ENCODE data around the gene PCIF1. TPM values are rescaled to one million over a fixed set of nuclear protein-coding genes. Genes with fewer than 3 reads are reported as not detected.

Gene PCIF1
- polyA plus RNA-seq = 10 to 100 TPM; 16.1 to 30.0 (median 26.8) TPM
- long read RNA-seq, donor 1, transcript PCIF1-201 (17 exons, 2,747 nt) = major isoform, 14 of 34 reads
- long read RNA-seq, donor 1, transcript PCIF1-203 (2 exons, 627 nt) = minor isoform, 5 of 34 reads
- long read RNA-seq, donor 1, partial matches to known transcripts = 15 of 34 reads
- long read RNA-seq, donor 1, other reads (novel, unspliced or antisense) = 0 of 34 reads
- long read RNA-seq, donor 2, partial matches to known transcripts = 0 of 2 reads
- long read RNA-seq, donor 2, other reads (novel, unspliced or antisense) = 0 of 2 reads
- long read RNA-seq, donor 3, partial matches to known transcripts = 11 of 14 reads
- long read RNA-seq, donor 3, other reads (novel, unspliced or antisense) = 0 of 14 reads
- long read RNA-seq, donor 4, partial matches to known transcripts = 0 of 1 reads
- long read RNA-seq, donor 4, other reads (novel, unspliced or antisense) = 0 of 1 reads
- long read RNA-seq, donor 5, partial matches to known transcripts = 0 of 2 reads
- long read RNA-seq, donor 5, other reads (novel, unspliced or antisense) = 0 of 2 reads
- long read RNA-seq, donor 6, partial matches to known transcripts = 0 of 3 reads
- long read RNA-seq, donor 6, other reads (novel, unspliced or antisense) = 0 of 3 reads
- long read RNA-seq, donor 7, partial matches to known transcripts = 9 of 15 reads
- long read RNA-seq, donor 7, other reads (novel, unspliced or antisense) = 0 of 15 reads
- long read RNA-seq, donor 8, partial matches to known transcripts = 0 of 1 reads
- long read RNA-seq, donor 8, other reads (novel, unspliced or antisense) = 0 of 1 reads
- long read RNA-seq, donor 9, partial matches to known transcripts = 0 of 4 reads
- long read RNA-seq, donor 9, other reads (novel, unspliced or antisense) = 0 of 4 reads
- long read RNA-seq, donor 10, transcript PCIF1-201 (17 exons, 2,747 nt) = major isoform, 5 of 10 reads
- long read RNA-seq, donor 10, partial matches to known transcripts = 5 of 10 reads
- long read RNA-seq, donor 10, other reads (novel, unspliced or antisense) = 0 of 10 reads

DNA sequence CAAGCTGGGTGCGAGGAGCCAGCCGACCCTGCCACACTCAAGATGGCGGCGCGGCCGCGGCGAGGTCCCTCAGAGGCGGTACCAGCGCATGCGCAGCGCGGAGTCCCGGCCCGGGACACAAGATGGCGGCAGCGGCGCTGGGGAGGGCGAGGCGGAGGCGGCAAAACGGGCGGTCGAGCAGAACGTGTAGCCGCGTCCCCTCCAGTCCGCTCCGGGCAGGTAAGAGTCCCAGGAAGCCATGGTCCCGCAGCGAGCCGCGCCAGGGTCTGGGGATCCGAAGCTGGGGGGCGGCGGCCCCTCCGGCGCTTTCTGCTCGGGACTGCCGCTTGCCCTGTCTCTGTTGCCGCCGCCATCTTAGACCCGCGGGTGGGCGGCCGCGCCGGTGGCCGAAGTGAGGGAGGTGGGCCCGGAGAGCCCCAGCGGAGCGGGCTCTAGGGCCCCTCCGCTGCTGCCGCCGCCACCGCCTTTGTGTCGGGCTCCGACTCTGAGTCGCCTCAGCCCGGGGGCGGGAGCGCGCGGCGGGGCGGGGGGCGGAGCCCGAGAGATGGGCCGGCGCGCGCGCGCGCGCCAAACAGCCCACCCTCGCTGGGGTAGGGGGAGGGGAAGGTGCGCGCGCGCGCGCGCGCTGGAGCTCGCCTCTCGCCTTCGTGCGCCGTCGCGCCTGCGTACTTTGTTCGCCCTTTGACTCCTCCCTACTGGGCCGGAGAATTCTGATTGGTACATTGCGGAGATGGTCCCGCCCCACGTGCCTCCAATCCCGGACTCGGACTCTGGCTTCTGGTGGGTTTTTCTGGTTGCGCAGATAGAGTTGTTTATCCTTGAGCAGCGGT, at the start of gene PCIF1:
PCIF1 (plus strand) TSS at position 98 of the 830 bp plus-strand sequence. CDS start 4,317 bp downstream, outside the sequence.
- H3K27ac ChIP-seq (ENCODE audit: low read depth in 1 of 3, low read length in 2 of 3) = peak within 1 kb of the TSS; percentile 99 to 100 (median 100)
- peaks cover 4 to 34% (median 14%) of the 10 kb centered on the region in 3 donors for H3K36me3 ChIP-seq (ENCODE audit: control insufficient read depth in 3 of 3, insufficient read depth in 2 of 3, low read depth in 1 of 3, low read length in 3 of 3)
- H3K27me3 ChIP-seq (ENCODE audit: control insufficient read depth in 3 of 3, insufficient read depth in 3 of 3, low read length in 3 of 3) = no peaks in the 10 kb centered on the region
- FAIRE-seq (no peak), DNase-seq (peak; percentile 98 to 99)
- WGBS, 3 donors = 0% methylated on average over 58 to 102 of the region's 102 CpGs
- no peaks in the 10 kb centered on the region for H3K9me3 ChIP-seq (ENCODE audit: control insufficient read depth in 2 of 2, insufficient read depth in 1 of 2, low read depth in 1 of 2, low read length in 1 of 2)
- H3K4me3 ChIP-seq (ENCODE audit: low read depth in 1 of 3, low read length in 3 of 3) = peak within 1 kb of the TSS; percentile 89 to 98 (median 91)
- peaks cover 0 to 12% (median 3%) of the 10 kb centered on the region in 3 donors for H3K4me1 ChIP-seq (ENCODE audit: control insufficient read depth in 3 of 3, insufficient read depth in 2 of 3, low read depth in 1 of 3, low read length in 2 of 3)

DNA sequence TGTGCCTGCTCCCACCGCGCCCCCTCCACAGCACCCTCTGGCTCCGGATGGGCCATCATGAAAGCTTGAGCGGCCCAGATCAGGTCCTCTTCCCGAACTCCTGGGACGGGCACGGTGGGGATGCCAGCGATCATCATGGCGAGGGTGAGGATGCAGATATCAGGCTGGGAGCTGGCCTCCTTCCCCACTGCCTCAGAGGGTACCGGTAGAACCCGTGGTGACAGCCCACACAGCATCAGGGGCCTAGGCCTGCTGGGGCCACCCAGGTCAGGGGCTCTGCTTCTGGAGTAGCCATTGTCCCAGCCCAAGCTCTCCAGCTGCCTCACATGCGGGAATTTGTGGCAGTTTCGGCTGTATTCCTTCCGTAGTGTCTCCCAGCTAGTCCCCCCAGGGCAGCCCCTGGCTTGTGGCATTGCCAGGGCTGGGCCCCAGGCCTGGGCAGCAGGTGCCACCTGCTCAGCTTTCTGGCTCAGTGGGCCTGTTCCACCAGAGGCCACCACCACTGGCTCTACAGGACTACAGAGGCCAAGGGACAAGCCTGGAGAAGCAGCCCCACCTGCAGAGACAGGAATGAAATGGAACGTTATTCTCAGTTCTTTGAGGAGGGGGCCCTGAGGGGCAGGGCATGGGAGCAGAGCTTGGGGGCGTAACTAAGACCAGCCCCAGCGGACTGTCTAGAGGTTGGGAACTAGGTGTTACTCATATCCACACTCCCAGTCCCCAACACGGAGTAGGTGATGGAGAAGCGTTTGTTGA, 47.7 kb upstream of the PCIF1 start:
- Histone ChIP-seq H3K4me1 (ENCODE audit: control insufficient read depth in 3 of 3, insufficient read depth in 2 of 3, low read depth in 1 of 3, low read length in 2 of 3) (peaks cover 0 to 13% (median 0%) of the 10 kb centered on the region in 3 donors), H3K4me3 (ENCODE audit: low read depth in 1 of 3, low read length in 3 of 3) (no peak overlapping the region), H3K9me3 (ENCODE audit: control insufficient read depth in 2 of 2, insufficient read depth in 1 of 2, low read depth in 1 of 2, low read length in 1 of 2) (no peaks in the 10 kb centered on the region), H3K27me3 (ENCODE audit: control insufficient read depth in 3 of 3, insufficient read depth in 3 of 3, low read length in 3 of 3) (no peaks in the 10 kb centered on the region), H3K36me3 (ENCODE audit: control insufficient read depth in 3 of 3, insufficient read depth in 2 of 3, low read depth in 1 of 3, low read length in 3 of 3) (peaks cover 0 to 52% (median 3%) of the 10 kb centered on the region in 3 donors), H3K27ac (ENCODE audit: low read depth in 1 of 3, low read length in 2 of 3) (no peak overlapping the region)
- DNase-seq (no peak), FAIRE-seq (no peak)
- 91 to 93% (median 91%) methylated on average over 18 to 19 of the region's 19 CpGs for WGBS, 3 donors

DNA sequence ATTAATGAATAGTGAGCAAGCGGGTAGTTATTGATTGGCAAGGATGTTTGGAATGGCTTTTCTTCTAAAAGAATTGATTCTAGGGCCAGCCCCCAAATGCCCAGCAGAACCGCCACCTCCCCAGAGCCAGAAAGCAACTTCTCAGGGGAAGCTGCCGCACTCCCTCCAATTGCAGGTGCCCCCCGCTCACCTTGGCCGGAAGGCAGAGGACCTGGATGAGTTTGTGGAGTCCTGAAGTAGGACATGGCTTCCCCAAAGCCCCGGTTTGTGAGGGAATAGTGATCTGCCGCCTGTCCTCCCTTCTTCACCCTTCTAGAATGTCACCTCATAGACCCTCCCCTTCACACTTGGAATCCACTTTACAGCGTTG, 47.2 kb upstream of the PCIF1 start, which contains the start of gene SPATA25:
SPATA25 (minus strand) TSS at position 277 of the 370 bp plus-strand sequence; CDS start at position 245, 32 bp downstream.
- Histone ChIP-seq H3K36me3 (ENCODE audit: control insufficient read depth in 3 of 3, insufficient read depth in 2 of 3, low read depth in 1 of 3, low read length in 3 of 3) (peaks cover 0 to 53% (median 3%) of the 10 kb centered on the region in 3 donors), H3K27ac (ENCODE audit: low read depth in 1 of 3, low read length in 2 of 3) (no peak within 1 kb of the TSS), H3K4me1 (ENCODE audit: control insufficient read depth in 3 of 3, insufficient read depth in 2 of 3, low read depth in 1 of 3, low read length in 2 of 3) (peaks cover 0 to 14% (median 0%) of the 10 kb centered on the region in 3 donors), H3K9me3 (ENCODE audit: control insufficient read depth in 2 of 2, insufficient read depth in 1 of 2, low read depth in 1 of 2, low read length in 1 of 2) (no peaks in the 10 kb centered on the region), H3K27me3 (ENCODE audit: control insufficient read depth in 3 of 3, insufficient read depth in 3 of 3, low read length in 3 of 3) (no peaks in the 10 kb centered on the region), H3K4me3 (ENCODE audit: low read depth in 1 of 3, low read length in 3 of 3) (peak within 1 kb of the TSS in 1 of 3 donors; percentile 70)
- FAIRE-seq (no peak), DNase-seq (no peak)
- WGBS, 3 donors = 93 to 95% (median 93%) methylated on average over 8 of the region's 8 CpGs

DNA sequence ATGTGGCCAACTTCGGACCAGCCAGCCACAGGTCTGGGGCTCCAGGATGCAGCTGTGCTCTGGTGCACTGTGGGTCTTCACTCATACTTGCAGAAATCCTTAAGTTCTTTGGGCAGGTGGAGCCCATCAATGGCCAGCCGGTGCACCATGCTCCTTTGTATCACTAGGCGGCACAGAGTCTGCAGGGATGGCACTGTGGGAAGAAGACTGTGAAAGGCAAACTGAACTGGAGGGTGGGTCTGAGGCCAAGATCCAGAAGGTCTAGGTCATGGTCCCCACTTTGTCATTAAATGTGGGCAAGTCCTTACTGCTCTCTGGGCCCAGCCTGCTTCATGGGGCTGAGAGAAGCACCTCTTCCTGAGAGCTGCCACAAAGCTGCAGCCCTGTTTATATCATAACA, 45.8 kb upstream of the PCIF1 start:
- no peaks in the 10 kb centered on the region for H3K27me3 ChIP-seq (ENCODE audit: control insufficient read depth in 3 of 3, insufficient read depth in 3 of 3, low read length in 3 of 3)
- no peak for DNase-seq
- no peak overlapping the region for H3K27ac ChIP-seq (ENCODE audit: low read depth in 1 of 3, low read length in 2 of 3)
- H3K4me1 ChIP-seq (ENCODE audit: control insufficient read depth in 3 of 3, insufficient read depth in 2 of 3, low read depth in 1 of 3, low read length in 2 of 3) = peaks cover 0 to 25% (median 6%) of the 10 kb centered on the region in 3 donors
- no peaks in the 10 kb centered on the region for H3K9me3 ChIP-seq (ENCODE audit: control insufficient read depth in 2 of 2, insufficient read depth in 1 of 2, low read depth in 1 of 2, low read length in 1 of 2)
- FAIRE-seq = no peak
- H3K4me3 ChIP-seq (ENCODE audit: low read depth in 1 of 3, low read length in 3 of 3) = peak overlapping the region in 1 of 3 donors; percentile 70
- H3K36me3 ChIP-seq (ENCODE audit: control insufficient read depth in 3 of 3, insufficient read depth in 2 of 3, low read depth in 1 of 3, low read length in 3 of 3) = peaks cover 0 to 52% (median 2%) of the 10 kb centered on the region in 3 donors
- 88 to 94% (median 89%) methylated on average over 3 of the region's 3 CpGs for WGBS, 3 donors

DNA sequence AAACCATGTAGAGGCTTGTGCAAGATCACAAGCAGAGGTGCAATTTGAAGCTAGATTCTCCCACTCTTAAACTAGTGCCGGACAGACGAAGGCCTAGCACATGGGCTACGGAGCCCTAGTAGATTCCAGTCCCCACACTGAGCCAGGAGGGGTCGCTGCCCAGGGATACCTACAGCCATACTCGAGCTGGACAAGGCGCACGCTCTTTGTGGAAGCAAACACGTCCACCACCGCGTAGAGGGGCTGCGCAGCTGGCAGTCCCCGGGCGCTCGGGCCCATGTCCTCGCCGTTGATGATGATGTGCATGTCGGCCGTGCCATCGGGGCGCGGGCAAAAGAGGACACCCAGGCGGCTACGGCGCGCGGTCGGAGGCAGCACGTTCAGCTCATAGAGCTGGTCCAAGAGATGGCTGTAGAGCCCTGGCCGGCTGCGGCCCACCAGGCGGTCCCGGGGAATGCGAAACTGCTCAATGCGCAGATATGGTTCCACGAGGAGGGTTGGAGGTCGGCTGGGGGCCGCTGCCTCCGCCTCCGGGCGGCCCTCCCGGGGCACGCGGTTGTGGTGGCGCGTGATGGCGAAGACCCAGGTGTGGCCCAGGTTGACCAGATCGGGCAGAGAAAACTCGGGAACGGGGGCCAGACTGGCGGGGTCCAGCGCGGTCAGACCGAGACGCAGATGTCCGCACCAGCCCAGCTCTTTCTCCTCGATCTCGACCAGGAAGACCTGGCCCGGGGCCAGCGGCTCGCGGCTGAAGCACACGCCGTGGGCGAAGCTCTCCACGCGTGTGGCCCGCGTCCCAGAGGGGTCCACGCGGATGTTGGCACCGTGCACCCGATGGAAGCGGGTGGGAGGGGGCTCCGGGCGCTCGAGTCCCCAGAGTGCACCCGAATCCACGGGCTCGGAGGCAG, 44.2 kb upstream of the PCIF1 start:
- no peaks in the 10 kb centered on the region for H3K9me3 ChIP-seq (ENCODE audit: control insufficient read depth in 2 of 2, insufficient read depth in 1 of 2, low read depth in 1 of 2, low read length in 1 of 2)
- peak overlapping the region; percentile 70 to 90 (median 81) for H3K4me3 ChIP-seq (ENCODE audit: low read depth in 1 of 3, low read length in 3 of 3)
- DNase-seq = peak; percentile 74 to 90
- no peaks in the 10 kb centered on the region for H3K27me3 ChIP-seq (ENCODE audit: control insufficient read depth in 3 of 3, insufficient read depth in 3 of 3, low read length in 3 of 3)
- no peak for FAIRE-seq
- H3K4me1 ChIP-seq (ENCODE audit: control insufficient read depth in 3 of 3, insufficient read depth in 2 of 3, low read depth in 1 of 3, low read length in 2 of 3) = peaks cover 0 to 27% (median 6%) of the 10 kb centered on the region in 3 donors
- 1 to 4% (median 2%) methylated on average over 68 to 79 of the region's 79 CpGs for WGBS, 3 donors
- peaks cover 2 to 57% (median 6%) of the 10 kb centered on the region in 3 donors for H3K36me3 ChIP-seq (ENCODE audit: control insufficient read depth in 3 of 3, insufficient read depth in 2 of 3, low read depth in 1 of 3, low read length in 3 of 3)
- peak overlapping the region; percentile 69 to 86 (median 85) for H3K27ac ChIP-seq (ENCODE audit: low read depth in 1 of 3, low read length in 2 of 3)

DNA sequence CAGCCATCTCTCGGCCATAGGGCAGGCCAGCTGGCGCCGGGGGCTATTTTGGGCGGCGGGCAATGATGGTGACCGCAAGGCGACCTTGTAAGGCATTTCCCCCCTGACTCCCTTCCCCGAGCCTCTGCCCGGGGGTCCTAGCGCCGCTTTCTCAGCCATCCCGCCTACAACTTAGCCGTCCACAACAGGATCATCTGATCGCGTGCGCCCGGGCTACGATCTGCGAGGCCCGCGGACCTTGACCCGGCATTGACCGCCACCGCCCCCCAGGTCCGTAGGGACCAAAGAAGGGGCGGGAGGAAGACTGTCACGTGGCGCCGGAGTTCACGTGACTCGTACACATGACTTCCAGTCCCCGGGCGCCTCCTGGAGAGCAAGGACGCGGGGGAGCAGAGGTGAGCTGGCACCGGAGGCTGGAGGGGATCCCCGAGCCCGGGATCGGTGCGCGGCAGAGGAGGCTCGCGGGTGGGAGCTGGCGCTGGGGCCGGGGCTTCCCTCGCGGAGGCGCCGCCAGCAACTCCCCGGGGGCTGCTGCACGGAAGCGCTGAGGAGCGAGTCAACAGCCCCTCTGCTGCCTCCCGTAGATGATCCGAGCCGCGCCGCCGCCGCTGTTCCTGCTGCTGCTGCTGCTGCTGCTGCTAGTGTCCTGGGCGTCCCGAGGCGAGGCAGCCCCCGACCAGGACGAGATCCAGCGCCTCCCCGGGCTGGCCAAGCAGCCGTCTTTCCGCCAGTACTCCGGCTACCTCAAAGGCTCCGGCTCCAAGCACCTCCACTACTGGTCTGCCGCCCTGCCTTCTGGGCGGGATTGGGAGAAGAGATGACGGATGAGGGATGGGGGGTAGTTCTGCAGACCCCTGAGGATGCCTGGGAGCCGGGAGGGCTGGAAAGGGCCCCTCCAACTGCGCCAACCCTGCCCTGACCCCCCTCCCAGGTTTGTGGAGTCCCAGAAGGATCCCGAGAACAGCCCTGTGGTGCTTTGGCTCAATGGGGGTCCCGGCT, 43.2 kb upstream of the PCIF1 start, which contains the start of the genes CTSA and NEURL2:
CTSA (plus strand) TSS at position 351 of the 999 bp plus-strand sequence; CDS start at position 585, 234 bp downstream.
NEURL2 (minus strand) TSS at position 224 of the 999 bp plus-strand sequence; CDS start at position 7, 217 bp downstream.
- Histone ChIP-seq H3K36me3 (ENCODE audit: control insufficient read depth in 3 of 3, insufficient read depth in 2 of 3, low read depth in 1 of 3, low read length in 3 of 3) (peaks cover 2 to 64% (median 6%) of the 10 kb centered on the region in 3 donors), H3K27ac (ENCODE audit: low read depth in 1 of 3, low read length in 2 of 3) (peak within 1 kb of the TSS; percentile 69 to 86 (median 85))
- FAIRE-seq = no peak

More for the DNA sequence above, 43.2 kb upstream of the PCIF1 start, which contains the start of the genes CTSA and NEURL2:
- Histone ChIP-seq H3K9me3 (ENCODE audit: control insufficient read depth in 2 of 2, insufficient read depth in 1 of 2, low read depth in 1 of 2, low read length in 1 of 2) (no peaks in the 10 kb centered on the region), H3K4me3 (ENCODE audit: low read depth in 1 of 3, low read length in 3 of 3) (peak within 1 kb of the TSS; percentile 70 to 90 (median 81)), H3K27me3 (ENCODE audit: control insufficient read depth in 3 of 3, insufficient read depth in 3 of 3, low read length in 3 of 3) (no peaks in the 10 kb centered on the region), H3K4me1 (ENCODE audit: control insufficient read depth in 3 of 3, insufficient read depth in 2 of 3, low read depth in 1 of 3, low read length in 2 of 3) (peaks cover 0 to 25% (median 6%) of the 10 kb centered on the region in 3 donors)
- 0 to 1% (median 0%) methylated on average over 57 to 78 of the region's 78 CpGs for WGBS, 3 donors
- peak; percentile 96 to 98 for DNase-seq

All from small intestine (tissue), 16 donors.